Amniotic epithelial cell (primary cell): ENCODE measurements around the gene DHX58.

ENCODE experiments used
- DNase-seq: peaks from one replicate; pipeline ENCODE4 v3.0.0-alpha.2; 2010; ENCODE audit warnings: low read depth

The DHX58 gene

GRCh38 chr17:42052346-42052877 lies 60.1 kb downstream of the DHX58 start:
- DNase-seq = no peak

GRCh38 chr17:42051645-42052044 lies 60.9 kb downstream of the DHX58 start:
- DNase-seq = no peak
